Posterior vena cava (tissue), 2 donors: Measurements from ENCODE around the gene KANK2. TPM values are rescaled to one million over a fixed set of nuclear protein-coding genes. Genes with fewer than 3 reads are reported as not detected.
"Not testable (repeated sequence)": the region's sequence is repeated elsewhere in the genome, so short reads cannot be mapped to it uniquely, and the experiment has no call there.

ENCODE experiments used
- DNase-seq: peaks from one replicate; pipeline ENCODE4 v3.0.0-alpha.2; 2020; ENCODE audit warnings: low spot score
- intact Hi-C, 2 donors: fragments of 100-400 bp; cut with DNase I; formaldehyde crosslinking; loops; one replicate each; pipeline versions ENCODE4 v1.14.1 to v1.14.2; 2022 to 2023
- total RNA-seq, 2 donors: library from RNA; stranded (reverse); fragmentation: NEBNext Ultra II Directional; extraction: Animal tissue kit (Norgen Biotek cat#: 25700); gene quantifications; one replicate each; pipeline ENCODE4 v1.2.1, GENCODE V29; 2021
- donor health status: DM: yes; HTN: yes; CAD: no.
- donor health status: DM: yes; HTN: yes; CAD: no.

The KANK2 gene
- total RNA-seq, 2 donors from 2014 or later = 355 to 482 TPM

- intact Hi-C loops = no loop called here
- DNase-seq = no peak
Observed at GRCh38 chr19:11181488-11181887, 15.9 kb downstream of the KANK2 start.

GRCh38 chr19:11180975-11181374, 16.4 kb downstream of the KANK2 start:
- DNase-seq, intact Hi-C loops: not testable (repeated sequence)

GRCh38 chr19:11180346-11180745, 17.0 kb downstream of the KANK2 start:
- intact Hi-C loops = no loop called here
- no peak for DNase-seq

DNA sequence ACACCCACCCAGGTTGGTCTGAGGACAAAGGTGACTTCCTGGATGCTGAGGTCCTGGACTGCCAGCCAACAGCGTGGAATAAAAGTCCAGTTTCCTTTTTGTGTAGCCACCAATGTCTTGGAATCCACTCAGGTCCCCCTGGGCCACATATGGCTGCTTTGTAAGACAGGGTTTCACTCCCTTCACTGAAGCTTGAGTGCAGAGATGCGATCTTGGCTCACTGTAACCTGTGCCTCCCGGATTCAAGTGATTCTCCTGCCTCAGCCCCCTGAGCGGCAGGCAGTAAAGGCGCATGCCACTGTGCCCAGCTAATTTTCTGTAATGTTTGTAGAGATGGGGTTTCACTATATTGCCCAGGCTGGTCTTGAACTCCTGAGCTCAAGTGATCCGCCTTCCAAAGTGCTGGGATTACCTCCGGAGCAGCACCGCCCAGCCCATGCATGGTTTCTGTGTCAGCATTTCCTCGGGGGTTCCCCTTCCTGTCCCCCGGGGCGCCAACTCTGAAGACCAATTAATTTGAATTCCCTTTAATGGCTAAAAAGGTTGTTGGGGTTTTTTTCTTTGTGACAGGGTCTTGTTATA, 17.5 kb downstream of the KANK2 start:
- DNase-seq = no peak
- intact Hi-C loops = no loop called here

- intact Hi-C loops = not testable (repeated sequence)
Observed at GRCh38 chr19:11179145-11179465, 18.2 kb downstream of the KANK2 start.

GRCh38 chr19:11177592-11177991, 19.8 kb downstream of the KANK2 start:
- intact Hi-C loops = no loop called here
- no peak for DNase-seq

More at GRCh38 chr19:11179145-11179465, 18.2 kb downstream of the KANK2 start:
- DNase-seq = not testable (repeated sequence)

DNA sequence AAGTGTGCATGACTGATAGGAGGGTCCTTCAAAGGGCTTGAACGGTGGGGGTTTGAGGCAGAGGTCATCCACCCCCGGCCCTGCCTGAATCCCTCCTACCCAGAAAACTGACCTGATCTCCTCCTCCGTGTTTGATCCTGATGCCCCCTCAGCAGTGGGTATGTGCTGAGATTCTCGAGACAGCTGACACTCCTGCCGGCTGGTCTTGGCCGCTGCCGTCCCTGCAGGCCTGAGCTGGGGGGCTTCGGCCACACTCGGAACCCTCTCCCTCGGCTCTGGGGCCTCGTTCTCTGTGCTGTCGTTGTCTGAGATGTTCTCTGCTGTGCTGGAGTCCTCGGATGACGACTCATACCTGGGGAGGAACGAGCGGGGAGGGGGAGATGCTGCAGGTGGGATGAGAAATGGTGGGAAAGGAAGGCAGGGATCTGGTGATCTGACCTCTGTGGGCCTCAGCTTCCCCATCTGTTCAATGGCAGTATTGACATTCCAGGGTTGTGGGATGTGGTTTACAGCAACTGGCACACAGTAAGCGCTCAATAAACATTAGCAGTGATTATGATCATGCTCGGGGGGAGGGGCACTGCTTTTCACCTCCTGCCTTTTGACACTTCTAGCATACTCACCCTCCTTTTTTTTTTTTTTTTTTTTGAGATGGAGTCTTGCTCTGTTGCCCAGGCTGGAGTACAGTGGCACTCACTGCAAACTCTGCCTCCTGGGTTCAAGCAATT, 20.7 kb downstream of the KANK2 start:
- intact Hi-C loops = no loop called here
- no peak for DNase-seq

- intact Hi-C loops = no loop called here
- no peak for DNase-seq
Observed at GRCh38 chr19:11175920-11176319, 21.4 kb downstream of the KANK2 start.

- intact Hi-C loops = loop anchor here in 1 of 2 donors (5.0 kb wide), 1 partner anchor 1328 kb away; no protein-coding TSS in a partner anchor
- no peak for DNase-seq
Observed at GRCh38 chr19:11174336-11174735, 23.0 kb downstream of the KANK2 start.

DNA sequence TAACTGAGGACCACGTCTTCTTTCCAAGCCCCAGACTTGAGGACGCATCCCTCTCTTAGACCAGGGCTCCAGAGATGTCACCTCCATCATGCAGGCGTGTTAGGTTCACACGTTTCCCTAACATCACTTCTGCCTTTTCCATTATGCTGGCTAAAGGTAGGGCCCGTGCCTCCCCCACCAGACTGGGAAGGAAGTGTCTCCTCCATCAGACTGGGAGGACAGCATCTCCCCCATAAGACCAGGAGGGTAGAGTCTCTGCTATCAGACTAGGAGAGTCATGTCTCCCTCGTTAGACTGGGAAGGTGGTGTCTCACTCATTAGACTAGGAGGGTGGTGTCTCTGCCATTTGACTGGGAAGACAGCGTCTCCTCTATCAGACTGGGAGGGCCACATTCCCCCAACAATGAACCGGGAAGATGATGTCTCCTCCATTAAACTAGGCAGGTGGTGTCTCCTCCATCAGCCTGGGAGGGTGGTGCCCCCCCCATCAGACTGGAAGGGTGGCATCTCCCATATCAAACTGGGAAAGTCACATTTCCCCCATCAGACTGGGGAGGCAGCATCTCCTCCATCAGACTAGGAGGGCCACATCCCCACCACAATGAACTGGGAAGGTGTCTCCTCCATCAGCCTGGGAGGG, 23.7 kb downstream of the KANK2 start:
- DNase-seq = no peak
- intact Hi-C loops = loop anchor here in 1 of 2 donors (5.0 kb wide), 1 partner anchor 1329 kb away; no protein-coding TSS in a partner anchor

DNA sequence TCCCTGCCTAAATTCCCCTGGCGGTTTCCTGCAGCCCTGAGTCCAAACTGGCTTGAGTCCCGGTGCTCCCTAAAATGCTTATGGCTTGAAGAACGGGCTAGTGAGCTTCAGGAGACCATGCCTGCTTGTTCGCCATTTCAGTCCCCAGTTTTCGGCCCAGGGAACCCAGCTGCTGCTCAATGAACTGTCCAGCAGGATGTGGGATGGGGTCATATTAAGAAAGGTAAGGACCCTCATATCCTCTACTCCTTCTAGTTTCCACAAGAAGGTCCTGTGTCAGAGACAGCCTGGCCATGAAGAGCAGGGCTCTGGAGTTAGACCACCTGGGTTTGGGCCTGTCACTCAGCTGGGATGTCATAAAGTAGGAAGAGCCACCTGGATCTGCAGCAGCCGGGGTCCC, 24.8 kb downstream of the KANK2 start:
- intact Hi-C loops = loop anchor here in 1 of 2 donors (5.0 kb wide), 1 partner anchor 1330 kb away; no protein-coding TSS in a partner anchor
- no peak for DNase-seq

DNA sequence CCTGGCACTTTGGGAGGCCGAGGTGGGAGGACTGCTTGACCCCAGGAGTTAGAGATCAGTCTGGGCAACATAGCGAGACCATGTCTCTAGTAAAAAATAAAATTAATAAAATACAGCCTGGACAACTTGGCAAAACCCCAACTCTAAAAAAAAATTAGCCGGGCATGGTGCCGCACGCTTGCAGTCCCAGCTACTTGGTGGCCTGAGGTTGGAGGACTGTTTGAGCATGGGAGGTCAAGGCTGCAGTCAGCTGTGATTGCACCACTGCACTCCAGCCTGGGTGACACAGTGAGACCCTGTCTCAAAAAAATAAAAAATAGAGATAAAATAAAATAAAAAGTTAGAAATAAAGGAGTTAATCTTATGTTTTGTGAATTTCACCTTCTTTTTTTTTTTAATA, 26.2 kb downstream of the KANK2 start:
- intact Hi-C loops = loop anchor here in 1 of 2 donors (5.0 kb wide), 1 partner anchor 1331 kb away; no protein-coding TSS in a partner anchor
- no peak for DNase-seq

DNA sequence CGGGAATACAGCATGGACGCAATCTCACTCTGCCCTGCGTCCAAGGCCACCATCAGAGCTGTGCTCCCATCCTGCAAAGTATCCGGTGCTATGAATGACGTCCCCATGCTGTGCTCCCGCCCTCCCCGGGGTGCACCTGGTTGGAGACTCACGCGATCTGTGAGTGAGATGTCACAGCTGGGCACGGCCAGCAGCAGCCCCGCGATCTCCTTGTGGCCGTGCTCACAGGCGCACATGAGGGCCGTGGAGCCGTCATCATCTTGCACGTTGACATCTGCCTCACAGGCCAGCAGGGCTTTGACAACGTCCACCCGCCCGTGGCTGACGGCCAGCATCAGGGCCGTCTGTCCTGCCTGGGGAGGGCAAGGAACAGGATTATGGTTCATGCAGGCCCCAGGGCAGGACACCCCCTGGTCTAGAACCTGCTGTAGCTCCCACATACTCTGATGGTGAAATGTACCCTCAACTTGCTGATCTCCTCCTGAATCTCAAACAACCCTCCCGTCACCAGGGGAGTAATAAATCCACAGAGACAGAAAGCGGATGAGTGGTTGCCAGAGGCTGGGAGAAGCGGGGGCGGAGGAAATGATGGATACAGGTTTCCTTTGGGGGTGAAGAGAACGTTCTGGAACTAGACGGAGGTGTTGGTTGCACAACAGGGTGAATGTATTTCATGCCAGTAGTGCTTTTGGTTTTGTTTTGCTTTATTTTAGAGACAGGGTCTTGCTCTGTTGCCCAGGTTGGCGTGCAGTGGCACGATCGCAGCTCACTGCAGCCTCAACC, 27.3 kb downstream of the KANK2 start:
- intact Hi-C loops = loop anchor here in 1 of 2 donors (5.0 kb wide), 1 partner anchor 1332 kb away; no protein-coding TSS in a partner anchor
- DNase-seq = no peak

DNA sequence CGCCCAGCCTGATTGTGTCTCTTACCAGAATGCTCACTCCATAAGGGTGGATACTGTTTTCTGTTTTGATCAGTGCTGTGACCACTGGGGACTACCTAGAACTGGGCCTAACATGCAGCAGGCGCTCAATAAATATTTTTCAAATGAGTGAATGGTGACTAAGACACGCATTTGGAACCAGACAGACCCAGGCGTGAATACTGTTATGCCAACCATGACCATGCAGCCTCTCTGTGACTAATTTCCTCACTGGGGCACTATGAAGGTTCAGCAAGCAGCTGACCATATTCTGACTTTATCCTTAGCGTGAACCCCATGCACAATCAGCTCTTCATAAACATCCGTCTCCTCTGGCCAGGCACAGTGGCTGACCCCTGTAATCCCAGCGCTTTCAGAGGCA, 28.8 kb downstream of the KANK2 start:
- DNase-seq = no peak
- intact Hi-C loops = no loop called here

DNA sequence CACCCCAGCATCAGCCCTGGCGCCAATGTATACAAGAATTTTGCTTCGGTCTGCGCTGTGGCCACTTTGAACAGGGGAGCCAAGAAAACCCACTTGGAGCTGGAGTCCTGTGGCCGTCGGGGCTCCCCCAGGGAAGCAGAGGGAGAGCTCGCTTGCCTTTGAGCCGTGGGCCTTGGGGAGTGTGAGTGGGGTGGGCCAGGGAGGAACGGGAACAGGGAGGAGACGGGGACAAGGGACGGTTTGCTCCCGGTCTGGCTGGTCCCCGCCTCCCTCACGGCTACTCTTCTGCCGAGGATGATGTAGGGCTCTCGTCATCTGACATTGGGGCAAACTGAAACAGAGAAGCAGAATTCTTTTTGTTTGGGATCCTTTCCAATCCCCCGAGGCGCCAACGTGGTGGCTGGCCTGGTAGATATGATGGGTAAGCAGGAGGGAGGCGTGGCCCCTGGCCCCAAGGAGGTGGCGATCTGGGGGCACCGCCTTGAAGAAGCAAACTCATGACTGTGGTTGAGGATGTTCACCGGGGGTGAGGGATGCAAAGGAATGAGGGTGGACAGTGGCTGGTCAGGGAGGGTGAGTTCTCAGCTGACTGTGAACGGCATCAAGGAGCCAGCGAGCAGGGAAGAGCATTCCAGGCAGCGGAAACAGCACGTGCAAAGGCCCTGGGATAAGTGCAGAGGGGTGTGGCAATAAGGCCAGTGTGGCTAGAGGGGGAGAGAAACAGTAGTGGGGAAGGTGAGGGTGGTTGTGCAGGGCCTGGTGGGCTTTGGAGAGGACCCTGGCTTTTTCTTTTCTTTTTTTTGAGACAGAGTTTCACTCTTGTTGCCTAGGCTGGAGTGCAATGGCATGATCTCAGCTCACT, 30.8 kb downstream of the KANK2 start:
- intact Hi-C loops = no loop called here

DNA sequence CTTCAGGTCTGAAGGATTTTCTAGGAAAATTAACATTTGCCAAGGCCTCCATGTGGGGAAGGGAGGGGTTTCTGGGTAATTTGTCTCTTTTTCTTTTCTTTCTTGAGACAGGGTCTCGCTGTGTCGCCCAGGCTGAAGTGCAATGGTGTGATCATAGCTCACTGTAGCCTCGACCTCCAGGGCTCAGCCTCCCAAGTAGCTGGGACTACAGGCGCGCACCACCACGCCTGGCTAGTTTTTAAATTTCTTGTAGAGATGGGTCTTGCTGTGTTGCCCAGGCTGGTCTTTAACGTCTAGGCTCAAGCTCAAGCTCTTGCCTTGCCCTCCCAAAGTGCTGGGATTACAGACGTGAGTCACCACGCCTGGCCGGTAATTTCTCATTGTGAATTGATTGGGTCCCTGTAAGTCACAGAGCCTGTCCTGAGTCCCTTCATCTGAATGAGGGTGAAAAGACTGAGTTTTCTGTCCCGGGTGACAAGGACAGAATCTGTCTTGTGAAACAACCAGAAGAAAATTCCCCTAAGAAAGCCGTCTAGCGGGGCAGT, 31.8 kb downstream of the KANK2 start:
- no peak for DNase-seq
- intact Hi-C loops = no loop called here

More for the DNA sequence above, 30.8 kb downstream of the KANK2 start:
- peak; percentile 88 for DNase-seq

DNA sequence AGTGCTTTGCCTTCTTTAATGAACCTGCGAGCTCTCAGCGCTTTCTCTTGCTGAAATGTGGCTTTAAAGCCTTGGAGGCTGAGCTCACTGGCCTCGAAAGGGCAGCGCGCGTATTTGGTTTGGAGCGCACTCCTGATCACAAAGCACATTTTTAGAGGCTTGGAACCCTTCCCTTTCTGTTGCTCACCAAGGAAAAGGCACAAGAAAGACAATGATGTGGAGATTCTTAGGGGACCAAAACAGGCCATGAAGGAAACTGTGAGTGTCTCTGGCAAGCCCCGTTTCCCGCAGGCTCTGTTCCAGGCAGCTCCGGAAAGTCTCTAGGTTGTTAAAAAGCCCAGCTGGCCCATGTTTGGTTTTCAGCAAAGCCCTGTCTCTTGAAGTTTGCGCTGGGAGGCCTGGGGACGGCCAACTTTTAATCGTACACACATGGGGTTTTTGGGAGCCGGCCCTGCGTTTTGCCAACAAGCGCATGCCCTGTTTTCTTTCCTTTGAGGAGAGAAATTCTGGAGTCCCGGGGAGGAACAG, 32.4 kb downstream of the KANK2 start:
- intact Hi-C loops = loop anchor here in 1 of 2 donors (5.0 kb wide), 1 partner anchor 32 kb away; the partner anchor contains the start of gene KANK2

GRCh38 chr19:11164296-11164695, 33.0 kb downstream of the KANK2 start:
- DNase-seq = no peak

More for the DNA sequence above, 32.4 kb downstream of the KANK2 start:
- DNase-seq = peak; percentile 96

More at GRCh38 chr19:11164296-11164695, 33.0 kb downstream of the KANK2 start:
- intact Hi-C loops = loop anchor here in 1 of 2 donors (5.0 kb wide), 1 partner anchor 33 kb away; the partner anchor contains the start of gene KANK2
